Measurements from ENCODE around the gene PROCA1.
"Not testable (repeated sequence)": the region's sequence is repeated elsewhere in the genome, so short reads cannot be mapped to it uniquely, and the experiment has no call there.

The PROCA1 gene

GRCh38 chr17:28725660-28726225, 14.1 kb upstream of the PROCA1 start:
- peak; percentile 85 to 88 for DNase-seq

- DNase-seq = no peak
These were observed 13.5 kb upstream of the PROCA1 start for GRCh38 chr17:28725166-28725659.

GRCh38 chr17:28724500-28725165, 12.9 kb upstream of the PROCA1 start:
- DNase-seq = peak; percentile 61 to 62

GRCh38 chr17:28723836-28724499, 12.3 kb upstream of the PROCA1 start:
- peak in 1 of 2 experiments; percentile 32 for DNase-seq

GRCh38 chr17:28723159-28723835, 11.6 kb upstream of the PROCA1 start:
- no peak for DNase-seq

GRCh38 chr17:28722417-28723158, 10.9 kb upstream of the PROCA1 start:
- DNase-seq = no peak

GRCh38 chr17:28720997-28721329, 9.3 kb upstream of the PROCA1 start:
- DNase-seq = not testable (repeated sequence)

- DNase-seq = peak; percentile 62 to 68
These were observed 8.7 kb upstream of the PROCA1 start for GRCh38 chr17:28720247-28720996.

- DNase-seq = no peak
These were observed 7.3 kb upstream of the PROCA1 start for GRCh38 chr17:28719021-28719433.

- DNase-seq = no peak
These were observed 6.8 kb upstream of the PROCA1 start for GRCh38 chr17:28718333-28719020.

- no peak for DNase-seq
These were observed 6.1 kb upstream of the PROCA1 start, which contains the start of gene RAB34 for GRCh38 chr17:28717578-28718332. Gene RAB34, minus strand, starts transcription at chr17:28717868. Its CDS starts 602 bp downstream, at chr17:28717266.

GRCh38 chr17:28716740-28717577, 5.3 kb upstream of the PROCA1 start:
- no peak for DNase-seq

GRCh38 chr17:28715217-28715616, 3.5 kb upstream of the PROCA1 start:
- no peak for DNase-seq

- no peak for DNase-seq
These were observed 2.6 kb upstream of the PROCA1 start for GRCh38 chr17:28714281-28714680.

- no peak for DNase-seq
These were observed 1.2 kb upstream of the PROCA1 start for GRCh38 chr17:28712705-28713415.

- peak; percentile 79 to 82 for DNase-seq
These were observed 480 bp upstream of the PROCA1 start for GRCh38 chr17:28712032-28712704.

GRCh38 chr17:28710861-28711722, 596 bp downstream of the PROCA1 start:
- peak; percentile 92 to 96 for DNase-seq

Measured in activated T-cell treated with anti-CD3 and anti-CD28 coated beads, Interleukin-2, amount 50 U/mL, for 48 hours (primary cell).